SK-N-SH treated with all-trans-retinoic acid at 6 μM for 48 hours (cell line): ENCODE results near the gene PSME1.

Experiments
- ATAC-seq: fragments of 200-7000 bp; cut with Tn5 transposase; 3 replicates; pipeline ENCODE4 v1.9.1; 2020; ENCODE audit warnings: mild to moderate bottlenecking, moderate library complexity
- ARNTL ChIP-seq: fragments of 450-650 bp; formaldehyde crosslinking; IDR thresholded peaks from 2 replicates; pipeline ENCODE4 v1.5.0; 2020; ENCODE audit warnings: low read depth, mild to moderate bottlenecking, moderate library complexity, borderline replicate concordance
- CREB5 ChIP-seq: fragments of 250-450 bp; sonication (Bioruptor Pico); IDR thresholded peaks from 2 replicates; pipeline ENCODE4 v1.5.1; 2020; ENCODE audit warnings: low read depth, mild to moderate bottlenecking, moderate library complexity
- CSDC2 ChIP-seq: fragments of 250-450 bp; sonication (Bioruptor Pico); IDR thresholded peaks from 2 replicates; pipeline ENCODE4 v1.5.0; 2020; ENCODE audit warnings: mild to moderate bottlenecking, moderate library complexity
- CSRNP3 ChIP-seq: fragments of 250-450 bp; sonication (Bioruptor Pico); IDR thresholded peaks from 2 replicates; pipeline ENCODE4 v1.5.1; 2021; ENCODE audit warnings: mild to moderate bottlenecking, moderate library complexity
- ESRRG ChIP-seq: fragments of 250-450 bp; sonication (Bioruptor Pico); IDR thresholded peaks from 2 replicates; pipeline ENCODE4 v1.6.1; 2021; ENCODE audit warnings: mild to moderate bottlenecking
- GLIS3 ChIP-seq: fragments of 250-450 bp; sonication (Bioruptor Pico); IDR thresholded peaks from 2 replicates; pipeline ENCODE4 v1.5.0; 2020; ENCODE audit warnings: mild to moderate bottlenecking, moderate library complexity
- ISL1 ChIP-seq: fragments of 250-450 bp; sonication (Bioruptor Pico); IDR thresholded peaks from 2 replicates; pipeline ENCODE4 v2.1.2; 2022; ENCODE audit warnings: mild to moderate bottlenecking, moderate library complexity
- OSR1 ChIP-seq: fragments of 250-450 bp; sonication (Bioruptor Pico); IDR thresholded peaks from 2 replicates; pipeline ENCODE4 v1.8.0; 2022; ENCODE audit warnings: moderate library complexity, mild to moderate bottlenecking, inconsistent platforms
- PPARA ChIP-seq: fragments of 250-450 bp; sonication (Bioruptor Pico); IDR thresholded peaks from 2 replicates; pipeline ENCODE4 v1.5.0; 2020; ENCODE audit warnings: mild to moderate bottlenecking, borderline replicate concordance
- RARB ChIP-seq: fragments of 250-450 bp; sonication (Bioruptor Pico); IDR thresholded peaks from 2 replicates; pipeline ENCODE4 v1.8.0; 2021; ENCODE audit warnings: mild to moderate bottlenecking, moderate library complexity
- TOX ChIP-seq: fragments of 250-450 bp; sonication (Bioruptor Pico); IDR thresholded peaks from 2 replicates; pipeline ENCODE4 v1.8.0; 2021; ENCODE audit warnings: mild to moderate bottlenecking, moderate library complexity, borderline replicate concordance
- ZFP3 ChIP-seq: fragments of 250-450 bp; sonication (Bioruptor Pico); IDR thresholded peaks from 2 replicates; pipeline ENCODE4 v1.5.0; 2020; ENCODE audit warnings: mild to moderate bottlenecking, moderate library complexity
- ZFP30 ChIP-seq: fragments of 450-650 bp; formaldehyde crosslinking; IDR thresholded peaks from 2 replicates; pipeline ENCODE4 v1.5.0; 2022; ENCODE audit warnings: mild to moderate bottlenecking, moderate library complexity
- ZNF565 ChIP-seq: fragments of 450-650 bp; formaldehyde crosslinking; conservative IDR thresholded peaks from 2 replicates; pipeline ENCODE4 v1.5.0; 2020; ENCODE audit warnings: low read depth, mild to moderate bottlenecking, moderate library complexity
- ZNF8 ChIP-seq: fragments of 450-650 bp; formaldehyde crosslinking; IDR thresholded peaks from 2 replicates; pipeline ENCODE4 v1.5.0; 2020; ENCODE audit warnings: mild to moderate bottlenecking, moderate library complexity
- TF ChIP-seq, protein P1 (sequence below): fragments of 250-450 bp; sonication (Bioruptor Pico); IDR thresholded peaks from 2 replicates; pipeline ENCODE4 v1.5.0; 2020; ENCODE audit warnings: mild to moderate bottlenecking, moderate library complexity
- TF ChIP-seq, protein P2 (sequence below): fragments of 250-450 bp; sonication (Bioruptor Pico); IDR thresholded peaks from 2 replicates; pipeline ENCODE4 v1.8.0; 2020; ENCODE audit warnings: mild to moderate bottlenecking, moderate library complexity, borderline replicate concordance

Gene PSME1

DNA sequence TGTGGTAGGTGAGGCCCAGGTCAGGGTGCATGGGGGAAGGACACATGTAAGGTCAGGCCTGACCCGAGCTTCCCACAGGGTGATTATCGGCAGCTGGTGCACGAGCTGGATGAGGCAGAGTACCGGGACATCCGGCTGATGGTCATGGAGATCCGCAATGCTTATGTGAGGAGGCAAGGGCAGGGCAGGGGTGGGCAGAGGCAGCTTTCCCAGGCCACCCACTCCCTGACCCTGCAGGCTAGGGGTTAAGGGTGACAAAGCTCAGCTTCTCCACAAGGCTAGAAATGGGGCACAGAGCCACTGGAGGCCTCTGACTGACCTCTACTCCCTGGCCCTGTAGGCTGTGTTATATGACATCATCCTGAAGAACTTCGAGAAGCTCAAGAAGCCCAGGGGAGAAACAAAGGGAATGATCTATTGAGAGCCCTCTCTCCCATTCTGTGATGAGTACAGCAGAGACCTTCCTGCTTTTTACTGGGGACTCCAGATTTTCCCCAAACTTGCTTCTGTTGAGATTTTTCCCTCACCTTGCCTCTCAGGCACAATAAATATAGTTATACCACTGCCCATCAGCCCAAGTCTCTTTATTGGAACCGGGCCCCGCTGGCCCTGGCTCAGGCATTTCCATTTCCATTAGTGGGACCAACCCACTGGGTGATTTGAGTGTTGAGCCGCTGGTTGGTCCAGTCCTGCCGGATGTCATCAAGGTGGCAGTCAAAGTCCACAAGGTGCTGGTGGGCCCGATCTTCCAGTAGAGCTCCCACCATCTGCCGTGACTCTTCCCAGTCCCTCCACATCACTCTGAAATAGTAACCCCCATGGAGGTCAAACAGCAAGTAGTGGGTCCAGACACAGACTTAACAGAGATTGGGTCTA, 2.6 kb downstream of the PSME1 start:
- TF ChIP-seq ZNF565 (CRISPR knock-in tag) = no peak
- no peak for TF ChIP-seq ZFP3 (CRISPR knock-in tag)
- TF ChIP-seq, protein P1, sequence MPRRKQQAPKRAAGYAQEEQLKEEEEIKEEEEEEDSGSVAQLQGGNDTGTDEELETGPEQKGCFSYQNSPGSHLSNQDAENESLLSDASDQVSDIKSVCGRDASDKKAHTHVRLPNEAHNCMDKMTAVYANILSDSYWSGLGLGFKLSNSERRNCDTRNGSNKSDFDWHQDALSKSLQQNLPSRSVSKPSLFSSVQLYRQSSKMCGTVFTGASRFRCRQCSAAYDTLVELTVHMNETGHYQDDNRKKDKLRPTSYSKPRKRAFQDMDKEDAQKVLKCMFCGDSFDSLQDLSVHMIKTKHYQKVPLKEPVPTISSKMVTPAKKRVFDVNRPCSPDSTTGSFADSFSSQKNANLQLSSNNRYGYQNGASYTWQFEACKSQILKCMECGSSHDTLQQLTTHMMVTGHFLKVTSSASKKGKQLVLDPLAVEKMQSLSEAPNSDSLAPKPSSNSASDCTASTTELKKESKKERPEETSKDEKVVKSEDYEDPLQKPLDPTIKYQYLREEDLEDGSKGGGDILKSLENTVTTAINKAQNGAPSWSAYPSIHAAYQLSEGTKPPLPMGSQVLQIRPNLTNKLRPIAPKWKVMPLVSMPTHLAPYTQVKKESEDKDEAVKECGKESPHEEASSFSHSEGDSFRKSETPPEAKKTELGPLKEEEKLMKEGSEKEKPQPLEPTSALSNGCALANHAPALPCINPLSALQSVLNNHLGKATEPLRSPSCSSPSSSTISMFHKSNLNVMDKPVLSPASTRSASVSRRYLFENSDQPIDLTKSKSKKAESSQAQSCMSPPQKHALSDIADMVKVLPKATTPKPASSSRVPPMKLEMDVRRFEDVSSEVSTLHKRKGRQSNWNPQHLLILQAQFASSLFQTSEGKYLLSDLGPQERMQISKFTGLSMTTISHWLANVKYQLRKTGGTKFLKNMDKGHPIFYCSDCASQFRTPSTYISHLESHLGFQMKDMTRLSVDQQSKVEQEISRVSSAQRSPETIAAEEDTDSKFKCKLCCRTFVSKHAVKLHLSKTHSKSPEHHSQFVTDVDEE (CRISPR knock-in tag) = no peak
- no peak for TF ChIP-seq CSRNP3 (CRISPR knock-in tag)
- TF ChIP-seq CSDC2 (CRISPR knock-in tag) = no peak
- no peak for TF ChIP-seq GLIS3 (CRISPR knock-in tag)
- TF ChIP-seq ISL1 (CRISPR knock-in tag) = no peak
- no peak for TF ChIP-seq ARNTL (CRISPR knock-in tag)
- TF ChIP-seq PPARA (CRISPR knock-in tag) = no peak
- no peak for TF ChIP-seq TOX (CRISPR knock-in tag)
- TF ChIP-seq RARB (CRISPR knock-in tag) = no peak
- no peak for TF ChIP-seq ZNF8
- TF ChIP-seq, protein P2, sequence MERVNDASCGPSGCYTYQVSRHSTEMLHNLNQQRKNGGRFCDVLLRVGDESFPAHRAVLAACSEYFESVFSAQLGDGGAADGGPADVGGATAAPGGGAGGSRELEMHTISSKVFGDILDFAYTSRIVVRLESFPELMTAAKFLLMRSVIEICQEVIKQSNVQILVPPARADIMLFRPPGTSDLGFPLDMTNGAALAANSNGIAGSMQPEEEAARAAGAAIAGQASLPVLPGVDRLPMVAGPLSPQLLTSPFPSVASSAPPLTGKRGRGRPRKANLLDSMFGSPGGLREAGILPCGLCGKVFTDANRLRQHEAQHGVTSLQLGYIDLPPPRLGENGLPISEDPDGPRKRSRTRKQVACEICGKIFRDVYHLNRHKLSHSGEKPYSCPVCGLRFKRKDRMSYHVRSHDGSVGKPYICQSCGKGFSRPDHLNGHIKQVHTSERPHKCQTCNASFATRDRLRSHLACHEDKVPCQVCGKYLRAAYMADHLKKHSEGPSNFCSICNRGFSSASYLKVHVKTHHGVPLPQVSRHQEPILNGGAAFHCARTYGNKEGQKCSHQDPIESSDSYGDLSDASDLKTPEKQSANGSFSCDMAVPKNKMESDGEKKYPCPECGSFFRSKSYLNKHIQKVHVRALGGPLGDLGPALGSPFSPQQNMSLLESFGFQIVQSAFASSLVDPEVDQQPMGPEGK = no peak
- no peak for TF ChIP-seq ZFP30 (CRISPR knock-in tag)
- no peak for TF ChIP-seq CREB5
- no peak for TF ChIP-seq OSR1 (CRISPR knock-in tag)
- no peak for TF ChIP-seq ESRRG (CRISPR knock-in tag)
- TF ChIP-seq, all 23 proteins: peak for 0
- ATAC-seq = no peak

DNA sequence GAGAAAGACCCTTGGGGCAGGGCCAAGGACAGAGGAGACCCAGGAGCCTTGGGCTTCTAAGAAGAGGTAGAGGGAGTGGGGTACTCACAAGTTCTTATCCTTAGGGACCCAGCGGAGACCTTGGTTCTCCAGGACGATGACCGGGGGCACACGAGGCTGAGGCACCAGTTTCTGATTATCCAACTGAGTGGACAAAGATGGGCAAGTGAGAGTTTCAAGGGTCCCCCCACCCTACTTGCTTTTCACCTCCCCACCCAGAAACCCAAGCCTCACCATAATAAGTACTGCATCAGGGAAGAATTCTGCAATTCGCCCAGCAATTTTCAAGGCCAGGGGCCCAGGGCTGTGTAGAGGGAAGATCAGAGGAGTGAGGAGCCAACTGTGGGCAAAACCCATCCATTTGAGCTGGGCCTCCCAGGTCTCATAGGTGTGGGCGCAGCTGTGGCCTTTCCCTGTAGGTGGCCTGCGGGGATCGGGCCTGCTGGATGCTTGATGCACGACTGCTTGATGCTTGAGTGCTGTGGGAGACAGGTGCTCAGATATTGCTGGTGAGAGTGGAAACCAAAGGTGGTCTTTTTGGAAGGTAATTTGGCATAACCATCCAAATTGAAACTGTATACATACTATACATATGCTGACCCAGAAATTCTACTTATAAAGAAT, 3.4 kb downstream of the PSME1 start:
- ATAC-seq = no peak

More for the DNA sequence above, 3.4 kb downstream of the PSME1 start:
- TF ChIP-seq, protein P1 (CRISPR knock-in tag) = no peak
- TF ChIP-seq CREB5 = no peak
- no peak for TF ChIP-seq ARNTL (CRISPR knock-in tag)
- TF ChIP-seq, all 23 proteins: peak for 0
